ENCODE measurements around the gene AIPL1. TPM values are rescaled to one million over a fixed set of nuclear protein-coding genes. Genes with fewer than 3 reads are reported as not detected.

Gene AIPL1
- total RNA-seq, 2 donors from 2014 or later, result not detected

- no peak for DNase-seq (ENCODE audit: low spot score)
- Histone ChIP-seq H3K9me3 (peaks cover 0 to 4% of the 10 kb centered on the region in 2 donors), H3K27ac (no peak overlapping the region), H3K27me3 (no peaks in the 10 kb centered on the region), H3K4me3 (no peak overlapping the region), H3K4me1 (no peaks in the 10 kb centered on the region), H3K36me3 (no peaks in the 10 kb centered on the region)
- TF ChIP-seq, protein P1, sequence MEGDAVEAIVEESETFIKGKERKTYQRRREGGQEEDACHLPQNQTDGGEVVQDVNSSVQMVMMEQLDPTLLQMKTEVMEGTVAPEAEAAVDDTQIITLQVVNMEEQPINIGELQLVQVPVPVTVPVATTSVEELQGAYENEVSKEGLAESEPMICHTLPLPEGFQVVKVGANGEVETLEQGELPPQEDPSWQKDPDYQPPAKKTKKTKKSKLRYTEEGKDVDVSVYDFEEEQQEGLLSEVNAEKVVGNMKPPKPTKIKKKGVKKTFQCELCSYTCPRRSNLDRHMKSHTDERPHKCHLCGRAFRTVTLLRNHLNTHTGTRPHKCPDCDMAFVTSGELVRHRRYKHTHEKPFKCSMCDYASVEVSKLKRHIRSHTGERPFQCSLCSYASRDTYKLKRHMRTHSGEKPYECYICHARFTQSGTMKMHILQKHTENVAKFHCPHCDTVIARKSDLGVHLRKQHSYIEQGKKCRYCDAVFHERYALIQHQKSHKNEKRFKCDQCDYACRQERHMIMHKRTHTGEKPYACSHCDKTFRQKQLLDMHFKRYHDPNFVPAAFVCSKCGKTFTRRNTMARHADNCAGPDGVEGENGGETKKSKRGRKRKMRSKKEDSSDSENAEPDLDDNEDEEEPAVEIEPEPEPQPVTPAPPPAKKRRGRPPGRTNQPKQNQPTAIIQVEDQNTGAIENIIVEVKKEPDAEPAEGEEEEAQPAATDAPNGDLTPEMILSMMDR (IDR thresholded peaks at IDR 0.05), result no peak
These were observed 28.9 kb upstream of the AIPL1 start for GRCh38 chr17:6463616-6464445.

GRCh38 chr17:6462692-6463091 lies 27.8 kb upstream of the AIPL1 start:
- Histone ChIP-seq H3K9me3 (peaks cover 0 to 4% of the 10 kb centered on the region in 2 donors), H3K4me3 (no peak overlapping the region), H3K36me3 (no peaks in the 10 kb centered on the region), H3K27ac (no peak overlapping the region), H3K4me1 (no peaks in the 10 kb centered on the region), H3K27me3 (no peaks in the 10 kb centered on the region)
- DNase-seq (ENCODE audit: low spot score), result no peak
- TF ChIP-seq, protein P1 (IDR thresholded peaks at IDR 0.05), result no peak

DNA sequence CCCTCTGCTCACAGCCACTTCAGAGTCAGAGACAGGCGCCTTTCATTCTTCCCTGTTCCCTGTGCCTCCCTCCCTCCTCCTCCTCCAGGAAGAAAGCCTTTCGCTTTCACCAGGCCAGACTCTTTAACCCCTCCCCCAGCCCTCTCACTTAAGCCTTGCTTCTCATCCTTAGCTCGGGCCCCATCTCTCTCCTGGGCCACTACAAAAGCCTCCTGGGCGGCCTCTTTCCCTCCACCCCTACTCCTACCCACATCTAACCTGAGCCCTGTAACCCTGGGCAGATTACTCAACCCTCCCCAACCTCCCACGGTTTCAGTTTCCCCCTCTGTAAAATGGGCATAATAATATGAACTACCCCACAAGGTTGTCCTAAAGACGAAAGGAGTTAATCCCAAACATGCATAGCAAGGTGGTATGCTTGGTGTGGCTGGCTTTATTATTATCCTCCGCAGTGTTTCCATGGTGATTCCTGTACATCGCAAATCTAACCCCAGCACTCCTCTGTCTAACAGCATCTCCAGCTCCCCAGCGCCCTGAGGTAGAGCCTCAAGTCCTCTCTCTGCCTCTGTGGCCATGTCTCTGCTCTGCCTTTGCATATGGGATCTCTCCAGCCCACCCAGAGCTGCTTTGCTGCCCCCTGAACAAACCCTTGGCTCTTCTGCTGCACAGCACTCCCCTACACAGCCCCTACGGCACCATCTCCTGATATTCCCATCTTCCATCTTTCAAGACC lies 27.0 kb upstream of the AIPL1 start:
- H3K27ac ChIP-seq, result no peak overlapping the region
- TF ChIP-seq, protein P1 (IDR thresholded peaks at IDR 0.05), result no peak
- H3K4me1 ChIP-seq, result no peaks in the 10 kb centered on the region
- no peaks in the 10 kb centered on the region for H3K9me3 ChIP-seq
- H3K4me3 ChIP-seq, result no peak overlapping the region
- H3K27me3 ChIP-seq, result no peaks in the 10 kb centered on the region
- H3K36me3 ChIP-seq, result no peaks in the 10 kb centered on the region
- no peak for DNase-seq (ENCODE audit: low spot score)

GRCh38 chr17:6461246-6461645 lies 26.3 kb upstream of the AIPL1 start:
- TF ChIP-seq, protein P1 (IDR thresholded peaks at IDR 0.05), result no peak
- Histone ChIP-seq H3K4me3 (no peak overlapping the region), H3K36me3 (no peaks in the 10 kb centered on the region), H3K4me1 (no peaks in the 10 kb centered on the region), H3K9me3 (no peaks in the 10 kb centered on the region), H3K27me3 (no peaks in the 10 kb centered on the region), H3K27ac (no peak overlapping the region)
- DNase-seq (ENCODE audit: low spot score), result no peak

DNA sequence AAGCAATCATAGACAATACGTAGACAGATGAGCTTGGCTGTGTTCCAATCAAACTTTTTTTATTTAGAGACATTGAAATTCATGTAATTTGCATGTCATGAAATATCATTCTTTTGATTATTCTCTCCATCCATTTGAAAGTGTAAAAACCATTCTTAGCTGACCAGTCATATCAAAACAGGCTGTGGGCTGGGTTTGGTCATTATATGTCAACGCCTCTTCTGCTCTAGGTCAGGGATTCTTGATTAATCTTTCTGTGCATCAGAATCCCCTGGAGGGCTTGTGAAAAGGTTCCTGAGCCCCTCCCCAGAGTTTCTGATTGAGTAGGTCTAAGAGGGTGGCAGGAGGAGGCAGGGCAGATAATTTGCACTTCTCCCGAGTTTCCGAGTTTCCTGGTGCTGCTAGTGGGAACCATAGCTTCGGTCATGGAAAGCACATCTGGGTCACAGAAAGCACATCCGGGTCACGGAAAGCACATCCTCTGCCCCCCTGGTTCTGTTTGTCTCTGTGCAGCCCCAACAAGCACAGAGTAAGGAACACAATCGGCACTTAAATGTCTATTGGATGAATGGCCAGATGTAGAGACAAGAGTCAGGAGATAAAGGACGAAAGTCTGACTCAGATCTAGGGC lies 25.7 kb upstream of the AIPL1 start:
- Histone ChIP-seq H3K36me3 (no peaks in the 10 kb centered on the region), H3K9me3 (no peaks in the 10 kb centered on the region), H3K27me3 (peaks cover 0 to 6% of the 10 kb centered on the region in 2 donors), H3K27ac (no peak overlapping the region), H3K4me3 (no peak overlapping the region), H3K4me1 (no peaks in the 10 kb centered on the region)
- TF ChIP-seq, protein P1 (IDR thresholded peaks at IDR 0.05), result no peak
- DNase-seq (ENCODE audit: low spot score), result no peak

All from right atrium auricular region (tissue), 2 donors.